ENCODE data around the gene MEGF11.
"Not testable (repeated sequence)": the region's sequence is repeated elsewhere in the genome, so short reads cannot be mapped to it uniquely, and the experiment has no call there.

MEGF11 gene

DNA sequence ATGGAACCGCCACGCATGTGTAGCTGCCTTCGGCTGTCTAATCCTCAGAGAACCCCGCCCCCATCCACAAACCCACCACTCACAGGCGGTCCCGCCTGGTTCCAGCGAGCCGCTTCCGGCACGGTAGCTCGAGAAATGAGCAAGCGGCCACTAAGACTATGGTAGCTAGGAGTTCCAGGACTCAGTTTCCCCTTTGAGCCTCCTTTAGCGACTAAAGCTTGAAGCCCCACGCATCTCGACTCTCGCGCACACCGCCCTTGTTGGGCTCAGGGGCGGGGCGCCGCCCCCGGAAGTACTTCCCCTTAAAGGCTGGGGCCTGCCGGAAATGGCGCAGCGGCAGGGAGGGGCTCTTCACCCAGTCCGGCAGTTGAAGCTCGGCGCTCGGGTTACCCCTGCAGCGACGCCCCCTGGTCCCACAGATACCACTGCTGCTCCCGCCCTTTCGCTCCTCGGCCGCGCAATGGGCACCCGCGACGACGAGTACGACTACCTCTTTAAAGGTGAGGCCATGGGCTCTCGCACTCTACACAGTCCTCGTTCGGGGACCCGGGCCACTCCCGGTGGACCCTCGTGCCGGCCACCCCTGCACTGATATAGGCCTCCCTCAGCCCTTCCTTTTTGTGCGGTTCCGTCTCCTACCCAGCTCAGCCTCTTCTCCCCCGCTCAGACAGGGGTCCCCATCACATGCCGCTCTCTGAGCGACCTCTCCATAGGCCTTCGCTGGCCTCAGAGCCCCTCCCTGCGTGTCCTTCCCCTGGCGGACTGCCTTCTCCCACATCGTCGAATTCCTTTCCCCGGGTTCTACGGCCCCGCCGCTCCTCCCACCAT is 384.2 kb downstream of the MEGF11 start, which contains the start of gene RAB11A:
RAB11A (plus strand) TSS at position 366 of the 828 bp plus-strand sequence; CDS start at position 461, 95 bp downstream.
- DNase-seq, result peak; percentile 49

- no peak for DNase-seq
Measured at GRCh38 chr15:65868546-65869125, 384.9 kb downstream of the MEGF11 start.

GRCh38 chr15:65867933-65868332 is 385.6 kb downstream of the MEGF11 start:
- not testable (repeated sequence) for DNase-seq

GRCh38 chr15:65867244-65867643 is 386.3 kb downstream of the MEGF11 start:
- no peak for DNase-seq

DNA sequence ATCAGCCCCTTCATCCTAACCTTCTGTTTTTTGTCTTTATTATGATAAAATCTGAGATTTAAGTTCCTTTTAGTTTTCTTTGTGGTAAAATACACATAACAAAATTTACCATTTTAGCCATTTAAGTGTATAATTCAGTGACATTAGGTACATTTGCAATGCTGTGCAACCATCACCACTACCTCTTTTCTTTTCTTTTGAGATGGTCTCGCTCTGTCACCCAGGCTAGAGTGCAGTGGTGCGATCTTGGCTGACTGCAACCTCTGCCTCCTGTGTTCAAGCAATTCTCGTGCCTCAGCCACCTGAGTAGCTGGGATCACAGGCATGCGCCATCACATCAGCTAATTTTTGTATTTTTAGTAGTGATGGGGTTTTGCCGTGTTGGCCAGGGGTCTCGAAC is 390.4 kb downstream of the MEGF11 start:
- DNase-seq, result no peak

DNA sequence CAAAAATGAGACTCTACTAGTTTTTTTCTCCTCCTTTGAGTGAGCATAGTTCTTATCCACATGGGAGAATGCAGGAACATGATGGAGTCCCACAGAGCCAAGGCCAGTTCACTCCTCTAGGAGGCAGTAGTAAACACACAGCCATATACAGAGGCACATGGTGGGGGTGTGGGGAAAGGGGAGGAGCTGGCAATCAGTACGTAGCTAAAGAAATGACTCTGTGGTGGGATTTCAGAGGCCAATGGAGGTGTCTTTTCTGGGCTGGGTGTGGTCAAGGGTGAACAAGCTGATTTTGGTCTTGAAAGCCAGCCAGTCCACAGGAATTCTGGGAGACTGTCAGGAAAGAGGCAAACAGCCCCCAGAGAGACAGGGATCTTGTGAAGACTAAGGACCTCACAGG is 390.9 kb downstream of the MEGF11 start:
- DNase-seq, result no peak

DNA sequence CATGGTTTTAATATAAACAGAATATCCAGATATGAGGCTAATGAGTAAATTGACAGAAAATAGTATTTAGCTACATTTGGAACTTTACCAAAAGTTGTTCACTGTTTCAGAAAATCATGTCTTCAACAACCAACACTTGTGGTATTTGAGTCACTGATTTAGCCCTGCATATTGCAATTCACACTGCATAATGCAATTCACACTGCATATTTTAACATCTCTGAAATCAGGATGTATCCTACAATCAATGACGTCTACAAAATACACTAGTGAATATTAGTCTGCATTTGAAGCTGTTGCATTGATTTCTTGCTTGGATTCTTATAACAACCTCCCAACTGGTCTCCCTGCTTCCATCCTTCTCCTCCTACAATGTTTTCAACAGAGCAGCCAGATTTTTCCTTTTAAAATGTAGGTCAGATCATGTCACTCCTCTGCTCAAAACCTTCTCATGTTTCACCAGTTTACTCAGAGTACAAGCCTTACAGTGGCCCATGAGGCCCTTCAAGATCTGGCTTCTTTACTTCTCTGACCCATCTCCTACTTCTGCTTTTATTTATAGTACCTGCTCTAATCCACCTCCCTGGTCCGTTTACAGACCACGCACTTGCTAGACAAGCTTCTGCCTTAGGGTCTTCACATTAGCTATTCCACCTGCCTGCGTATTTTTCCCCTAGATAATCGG is 395.7 kb downstream of the MEGF11 start:
- DNase-seq, result no peak

DNA sequence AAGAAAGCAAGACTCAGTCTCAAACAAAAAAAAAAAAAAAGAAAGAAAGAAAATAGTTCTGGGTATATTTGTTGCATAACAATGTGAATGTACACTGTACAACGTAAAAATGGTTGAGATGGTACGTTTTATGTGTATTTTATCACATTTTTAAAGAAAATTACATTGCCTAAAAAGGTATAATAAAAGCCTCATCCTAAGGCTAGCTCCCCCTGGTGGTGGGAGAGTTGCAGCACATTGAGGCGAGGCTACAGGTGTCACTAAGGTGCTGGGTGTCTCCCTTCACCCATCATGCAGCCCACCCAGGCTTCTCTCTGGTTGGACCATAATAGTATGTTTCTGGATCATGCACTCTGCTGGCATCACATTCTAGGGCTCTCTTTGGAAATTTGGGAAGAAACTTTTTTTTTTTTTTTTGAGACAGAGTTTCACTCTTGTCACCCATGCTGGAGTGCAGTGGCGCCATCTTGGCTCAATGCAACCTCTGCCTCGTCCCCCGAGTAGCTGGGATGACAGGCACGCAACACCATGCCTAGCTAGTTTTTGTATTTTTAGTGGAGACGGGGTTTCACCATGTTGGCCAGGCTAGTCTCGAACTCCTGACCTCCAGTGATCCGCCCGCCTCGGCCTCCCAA is 396.6 kb downstream of the MEGF11 start:
- no peak for DNase-seq

- DNase-seq, result no peak
Measured at GRCh38 chr15:65851981-65852380, 401.6 kb downstream of the MEGF11 start.

DNA sequence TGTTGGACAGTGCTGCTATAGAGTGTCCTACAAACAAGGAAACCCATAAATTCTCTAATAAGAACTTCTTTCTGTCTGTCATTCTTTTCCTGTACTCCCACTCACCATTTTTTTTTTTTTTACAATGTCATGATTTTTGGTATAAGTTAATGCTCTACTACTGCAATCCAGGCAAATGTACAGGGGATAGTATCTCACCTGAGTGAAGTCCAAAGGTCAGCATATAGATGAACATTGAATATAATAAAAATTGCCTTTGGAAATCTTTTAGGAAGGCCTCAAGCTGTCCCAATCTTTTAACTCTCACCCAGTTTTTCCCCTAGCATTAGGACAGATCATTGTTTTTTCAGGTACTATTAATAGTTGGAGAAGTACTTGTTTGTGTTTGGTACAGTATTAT is 405.6 kb downstream of the MEGF11 start:
- DNase-seq, result no peak

DNA sequence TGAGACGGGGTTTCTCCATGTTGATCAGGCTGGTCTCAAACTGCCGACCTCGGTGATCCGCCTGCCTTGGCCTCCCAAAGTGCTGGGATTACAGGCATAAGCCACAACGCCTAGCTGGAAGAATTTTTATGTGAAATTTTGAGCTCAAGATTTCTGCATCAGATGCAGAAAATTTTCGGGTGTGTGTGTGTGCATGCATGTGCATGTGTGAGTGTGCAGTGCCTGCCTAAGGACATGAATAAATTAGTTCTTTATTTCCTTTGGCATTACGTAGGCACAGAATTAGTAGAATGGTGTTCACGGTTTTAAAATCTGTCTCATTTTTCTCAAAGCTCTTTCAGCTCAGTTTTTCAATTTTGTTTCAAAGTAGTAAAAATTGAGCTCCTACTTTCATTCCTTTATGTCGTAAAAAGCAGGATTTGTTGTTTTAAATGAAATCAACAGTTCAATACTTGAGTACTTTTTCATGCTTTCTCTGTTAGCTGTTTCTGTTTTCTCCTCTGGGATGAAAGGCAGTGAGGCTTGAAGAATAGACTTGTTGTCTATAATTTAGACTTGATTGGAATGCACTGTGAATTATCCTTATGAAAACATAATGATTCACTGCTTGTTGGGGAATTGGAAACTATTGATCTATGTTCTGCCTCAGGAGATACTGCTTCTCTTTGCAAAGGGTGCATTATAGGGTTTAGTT is 407.6 kb downstream of the MEGF11 start:
- DNase-seq, result no peak
